ENCODE results near the gene SKA1. TPM values are rescaled to one million over a fixed set of nuclear protein-coding genes. Genes with fewer than 3 reads are reported as not detected.
"Not testable (repeated sequence)": the region's sequence is repeated elsewhere in the genome, so short reads cannot be mapped to it uniquely, and the experiment has no call there.

Gene SKA1
- total and polyA plus RNA-seq, 7 experiments from 2014 or later: 0.16 to 24.8 (median 0.41) TPM; not detected in 1

DNA sequence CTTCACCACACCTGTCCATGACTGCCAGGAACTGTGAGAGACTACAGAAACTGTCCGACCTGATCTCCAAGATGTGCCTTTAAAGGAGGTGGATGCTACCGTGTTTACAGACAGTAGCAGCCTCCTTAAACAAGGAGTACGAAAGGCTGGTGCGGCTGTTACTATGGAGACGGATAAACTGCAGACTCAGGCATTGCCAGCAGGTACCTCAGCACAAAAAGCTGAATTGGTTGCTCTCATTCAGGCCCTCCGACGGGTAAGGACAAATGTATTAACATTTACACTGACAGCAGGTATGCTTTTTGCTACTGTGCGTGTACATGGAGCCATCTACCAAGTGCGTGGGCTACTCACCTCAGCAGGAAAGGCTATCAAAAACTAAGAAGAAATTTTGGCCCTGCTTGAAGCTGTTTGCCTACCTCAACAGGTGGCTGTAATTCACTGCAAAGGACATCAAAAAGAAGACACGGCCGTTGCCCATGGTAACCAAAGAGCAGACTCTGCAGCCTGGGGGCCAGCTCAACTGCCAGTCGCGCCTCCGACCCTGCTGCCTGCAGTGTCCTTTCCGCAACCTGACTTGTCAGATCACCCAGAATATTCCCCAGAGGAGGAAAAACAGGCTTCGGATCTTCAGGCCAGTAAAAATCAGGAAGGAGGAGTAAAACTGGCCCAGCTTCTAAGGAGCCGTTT lies 30.9 kb downstream of the SKA1 start:
- Histone ChIP-seq H3K27me3 (ENCODE audit: control insufficient read depth in 2 of 2, insufficient read depth in 2 of 2, low read length in 2 of 2) (peaks cover 0 to 4% of the 10 kb centered on the region in 2 donors), H3K9me3 (ENCODE audit: control insufficient read depth in 2 of 3, low read length in 3 of 3) (no peaks in the 10 kb centered on the region), H3K4me3 (ENCODE audit: low read length) (no peak overlapping the region), H3K4me1 (ENCODE audit: control insufficient read depth in 2 of 2, insufficient read depth in 2 of 2, low read length in 2 of 2) (no peaks in the 10 kb centered on the region), H3K27ac (ENCODE audit: low read depth, low read length) (no peak overlapping the region), H3K36me3 (ENCODE audit: control insufficient read depth in 2 of 3, insufficient read depth in 3 of 3, low read length in 3 of 3) (no peaks in the 10 kb centered on the region)
- peaks cover 0 to 6% (median 0%) of the 10 kb centered on the region in 11 donors for H3K9me3 Mint-ChIP-seq
- no peak overlapping the region for H3K27ac Mint-ChIP-seq
- H3K27me3 Mint-ChIP-seq: peaks cover 57 to 79% (median 61%) of the 10 kb centered on the region in 5 donors
- H3K4me3 Mint-ChIP-seq: no peak overlapping the region
- intact Hi-C loops (cut with micrococcal nuclease): no loop called here
- no peaks in the 10 kb centered on the region for H3K36me3 Mint-ChIP-seq
- no peaks in the 10 kb centered on the region for H3K4me1 Mint-ChIP-seq
- DNase-seq: no peak
- no peak for ATAC-seq
- CTCF ChIA-PET: no interaction called here
- POLR2A ChIA-PET: no interaction called here

DNA sequence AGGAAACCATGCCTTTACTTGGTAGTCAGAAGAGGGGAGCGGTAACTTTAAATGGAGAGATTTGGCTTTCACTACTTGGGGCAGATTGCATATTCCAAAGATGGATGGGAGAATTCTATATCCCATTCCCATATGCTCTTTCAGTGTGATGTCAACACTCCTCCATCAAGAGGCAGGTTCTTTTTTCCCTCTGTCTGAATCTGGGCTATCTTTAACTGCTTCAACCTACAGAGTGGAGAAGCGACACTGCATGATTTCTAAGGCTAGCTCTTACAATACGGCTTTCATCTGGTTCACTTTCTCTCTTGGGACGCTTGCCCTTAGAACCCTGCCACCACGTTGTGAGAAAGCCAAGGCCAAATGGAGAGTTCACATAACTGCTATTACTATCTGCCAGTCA lies 34.4 kb downstream of the SKA1 start:
- no peaks in the 10 kb centered on the region for H3K36me3 Mint-ChIP-seq

DNA sequence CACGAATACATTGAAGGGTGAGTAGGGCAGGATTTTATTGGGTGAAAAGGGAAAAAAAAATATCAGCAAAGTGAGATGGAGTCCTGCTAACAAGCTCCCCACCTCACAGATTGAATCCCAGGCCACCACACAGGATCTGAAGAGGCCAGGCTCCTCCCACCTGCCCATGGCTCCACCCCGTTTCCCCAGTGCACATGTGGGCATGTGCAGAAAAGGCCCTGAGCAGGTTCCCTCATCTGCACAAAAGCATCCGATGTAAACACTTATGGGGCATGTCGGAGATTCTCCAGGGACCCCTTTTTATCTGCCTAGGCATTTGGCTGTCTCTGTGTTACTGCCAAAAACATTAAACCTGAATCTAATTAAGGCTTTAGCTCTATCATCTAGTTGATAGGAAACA lies 35.2 kb downstream of the SKA1 start:
- no peaks in the 10 kb centered on the region for H3K9me3 Mint-ChIP-seq
- H3K27ac ChIP-seq (ENCODE audit: low read depth, low read length): no peak overlapping the region
- H3K4me3 Mint-ChIP-seq: no peak overlapping the region
- no peak overlapping the region for H3K27ac Mint-ChIP-seq
- no peak overlapping the region for H3K4me3 ChIP-seq (ENCODE audit: low read length)
- no peaks in the 10 kb centered on the region for H3K4me1 ChIP-seq (ENCODE audit: control insufficient read depth in 2 of 2, insufficient read depth in 2 of 2, low read length in 2 of 2)
- H3K27me3 Mint-ChIP-seq: peaks cover 26 to 53% (median 42%) of the 10 kb centered on the region in 5 donors
- no peaks in the 10 kb centered on the region for H3K27me3 ChIP-seq (ENCODE audit: control insufficient read depth in 2 of 2, insufficient read depth in 2 of 2, low read length in 2 of 2)
- CTCF ChIA-PET: no interaction called here
- H3K9me3 ChIP-seq (ENCODE audit: control insufficient read depth in 2 of 3, low read length in 3 of 3): no peaks in the 10 kb centered on the region
- ATAC-seq: no peak
- POLR2A ChIA-PET: no interaction called here
- intact Hi-C loops (cut with micrococcal nuclease): no loop called here
- no peak for DNase-seq
- no peaks in the 10 kb centered on the region for H3K36me3 ChIP-seq (ENCODE audit: control insufficient read depth in 2 of 3, insufficient read depth in 3 of 3, low read length in 3 of 3)
- no peaks in the 10 kb centered on the region for H3K4me1 Mint-ChIP-seq
- no peaks in the 10 kb centered on the region for H3K36me3 Mint-ChIP-seq

More for the DNA sequence above, 34.4 kb downstream of the SKA1 start:
- intact Hi-C loops (cut with micrococcal nuclease): no loop called here
- H3K4me1 Mint-ChIP-seq: no peaks in the 10 kb centered on the region
- POLR2A ChIA-PET: no interaction called here
- no peak overlapping the region for H3K4me3 Mint-ChIP-seq
- Histone ChIP-seq H3K9me3 (ENCODE audit: control insufficient read depth in 2 of 3, low read length in 3 of 3) (no peaks in the 10 kb centered on the region), H3K27me3 (ENCODE audit: control insufficient read depth in 2 of 2, insufficient read depth in 2 of 2, low read length in 2 of 2) (no peaks in the 10 kb centered on the region), H3K27ac (ENCODE audit: low read depth, low read length) (no peak overlapping the region), H3K4me3 (ENCODE audit: low read length) (no peak overlapping the region), H3K4me1 (ENCODE audit: control insufficient read depth in 2 of 2, insufficient read depth in 2 of 2, low read length in 2 of 2) (no peaks in the 10 kb centered on the region), H3K36me3 (ENCODE audit: control insufficient read depth in 2 of 3, insufficient read depth in 3 of 3, low read length in 3 of 3) (no peaks in the 10 kb centered on the region)
- CTCF ChIA-PET: no interaction called here
- DNase-seq (no peak), ATAC-seq (no peak)
- peaks cover 33 to 61% (median 49%) of the 10 kb centered on the region in 5 donors for H3K27me3 Mint-ChIP-seq
- no peaks in the 10 kb centered on the region for H3K9me3 Mint-ChIP-seq
- no peak overlapping the region for H3K27ac Mint-ChIP-seq

DNA sequence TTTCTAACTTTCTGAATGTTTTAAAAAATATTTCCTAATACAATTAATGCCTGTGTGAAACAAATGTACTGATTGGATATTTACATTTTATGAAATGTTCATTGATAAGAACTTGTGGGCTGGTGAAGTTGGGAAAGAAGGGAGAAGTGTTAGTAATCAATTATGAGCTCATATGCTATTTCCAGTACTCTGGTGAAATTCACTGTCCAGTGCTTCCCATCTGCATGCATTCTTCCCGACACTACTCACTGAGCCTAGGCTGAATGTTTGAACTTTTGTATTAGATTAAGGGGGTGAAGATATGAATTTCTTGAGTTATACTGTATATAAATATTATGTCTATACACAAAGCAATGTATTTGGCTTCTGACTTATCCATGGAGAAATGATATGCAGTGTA lies 36.0 kb downstream of the SKA1 start:
- Mint-ChIP-seq H3K27me3 (peaks cover 24 to 51% (median 43%) of the 10 kb centered on the region in 5 donors), H3K27ac (no peak overlapping the region), H3K4me3 (no peak overlapping the region), H3K9me3 (no peaks in the 10 kb centered on the region), H3K4me1 (no peaks in the 10 kb centered on the region), H3K36me3 (no peaks in the 10 kb centered on the region)
- no peak overlapping the region for H3K27ac ChIP-seq (ENCODE audit: low read depth, low read length)
- intact Hi-C loops (cut with micrococcal nuclease): no loop called here
- ATAC-seq (no peak), DNase-seq (no peak)
- no peaks in the 10 kb centered on the region for H3K4me1 ChIP-seq (ENCODE audit: control insufficient read depth in 2 of 2, insufficient read depth in 2 of 2, low read length in 2 of 2)
- ChIA-PET POLR2A (no interaction called here), CTCF (no interaction called here)
- H3K36me3 ChIP-seq (ENCODE audit: control insufficient read depth in 2 of 3, insufficient read depth in 3 of 3, low read length in 3 of 3): no peaks in the 10 kb centered on the region
- no peak overlapping the region for H3K4me3 ChIP-seq (ENCODE audit: low read length)
- H3K9me3 ChIP-seq (ENCODE audit: control insufficient read depth in 2 of 3, low read length in 3 of 3): no peaks in the 10 kb centered on the region
- no peaks in the 10 kb centered on the region for H3K27me3 ChIP-seq (ENCODE audit: control insufficient read depth in 2 of 2, insufficient read depth in 2 of 2, low read length in 2 of 2)

DNA sequence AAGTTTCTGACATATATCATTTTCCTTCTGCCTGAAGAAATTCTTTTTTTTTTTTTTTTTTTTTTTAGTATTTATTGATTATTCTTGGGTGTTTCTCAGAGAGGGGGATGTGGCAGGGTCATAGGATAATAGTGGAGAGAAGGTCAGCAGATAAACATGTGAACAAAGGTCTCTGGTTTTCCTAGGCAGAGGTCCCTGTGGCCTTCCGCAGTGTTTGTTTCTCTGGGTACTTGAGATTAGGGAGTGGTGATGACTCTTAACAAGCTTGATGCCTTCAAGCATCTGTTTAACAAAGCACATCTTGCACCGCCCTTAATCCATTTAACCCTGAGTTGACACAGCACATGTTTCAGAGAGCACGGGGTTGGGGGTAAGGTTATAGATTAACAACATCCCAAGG lies 42.0 kb downstream of the SKA1 start:
- POLR2A ChIA-PET; H3K27me3 ChIP-seq (ENCODE audit: control insufficient read depth in 2 of 2, insufficient read depth in 2 of 2, low read length in 2 of 2); H3K4me1 Mint-ChIP-seq; H3K9me3 ChIP-seq (ENCODE audit: control insufficient read depth in 2 of 3, low read length in 3 of 3); H3K27ac ChIP-seq (ENCODE audit: low read depth, low read length); CTCF ChIA-PET; H3K36me3 ChIP-seq (ENCODE audit: control insufficient read depth in 2 of 3, insufficient read depth in 3 of 3, low read length in 3 of 3); intact Hi-C loops (cut with micrococcal nuclease); H3K4me3 ChIP-seq (ENCODE audit: low read length); H3K4me1 ChIP-seq (ENCODE audit: control insufficient read depth in 2 of 2, insufficient read depth in 2 of 2, low read length in 2 of 2); H3K36me3 Mint-ChIP-seq; H3K27ac Mint-ChIP-seq; ATAC-seq; DNase-seq; H3K4me3 Mint-ChIP-seq: not testable (repeated sequence)
- Mint-ChIP-seq H3K27me3 (peaks cover 9 to 32% (median 22%) of the 10 kb centered on the region in 5 donors), H3K9me3 (peaks cover 0 to 27% (median 7%) of the 10 kb centered on the region in 11 donors)

DNA sequence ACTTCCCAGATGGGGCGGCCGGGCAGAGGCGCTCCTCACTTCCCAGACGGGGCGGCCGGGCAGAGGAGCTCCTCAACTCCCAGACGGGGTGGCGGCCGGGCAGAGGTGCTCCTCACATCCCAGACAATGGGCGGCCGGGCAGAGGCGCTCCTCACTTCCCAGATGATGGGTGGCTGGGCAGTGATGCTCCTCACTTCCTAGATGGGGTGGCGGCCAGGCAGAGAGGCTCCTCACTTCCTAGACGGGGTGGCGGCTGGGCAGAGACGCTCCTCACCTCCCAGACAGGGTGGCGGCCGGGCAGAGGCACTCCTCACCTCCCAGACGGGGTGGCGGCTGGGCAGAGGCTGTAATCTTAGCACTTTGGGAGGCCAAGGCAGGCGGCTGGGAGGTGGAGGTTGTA lies 42.9 kb downstream of the SKA1 start:
- H3K4me3 ChIP-seq (ENCODE audit: low read length); DNase-seq; POLR2A ChIA-PET; H3K9me3 ChIP-seq (ENCODE audit: control insufficient read depth in 2 of 3, low read length in 3 of 3); H3K4me1 ChIP-seq (ENCODE audit: control insufficient read depth in 2 of 2, insufficient read depth in 2 of 2, low read length in 2 of 2); intact Hi-C loops (cut with micrococcal nuclease); H3K36me3 Mint-ChIP-seq; H3K27ac ChIP-seq (ENCODE audit: low read depth, low read length); CTCF ChIA-PET; H3K4me1 Mint-ChIP-seq; H3K36me3 ChIP-seq (ENCODE audit: control insufficient read depth in 2 of 3, insufficient read depth in 3 of 3, low read length in 3 of 3); ATAC-seq; H3K4me3 Mint-ChIP-seq; H3K27ac Mint-ChIP-seq; H3K27me3 ChIP-seq (ENCODE audit: control insufficient read depth in 2 of 2, insufficient read depth in 2 of 2, low read length in 2 of 2): not testable (repeated sequence)
- peaks cover 7 to 26% (median 22%) of the 10 kb centered on the region in 5 donors for H3K27me3 Mint-ChIP-seq
- H3K9me3 Mint-ChIP-seq: peaks cover 0 to 27% (median 7%) of the 10 kb centered on the region in 11 donors

DNA sequence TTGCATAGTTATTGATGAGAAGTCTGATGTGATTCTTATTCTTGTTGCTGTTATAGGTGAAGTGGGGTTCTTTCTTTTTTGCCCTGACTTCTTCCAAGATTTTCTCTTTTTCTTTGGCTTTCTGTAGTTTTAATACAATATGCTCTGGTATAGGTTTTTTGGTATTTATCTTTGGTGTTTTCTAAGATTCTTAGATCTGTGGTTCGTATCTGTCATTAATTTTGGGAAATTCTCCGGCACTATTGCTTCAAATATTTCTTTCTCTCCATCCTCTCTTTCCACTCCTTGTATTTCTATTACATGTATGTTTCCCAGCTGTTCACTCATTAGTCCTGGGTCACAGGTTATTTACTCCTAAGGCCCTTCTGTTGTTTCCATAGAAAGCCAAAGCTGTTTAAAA lies 43.8 kb downstream of the SKA1 start:
- Mint-ChIP-seq H3K4me1 (no peaks in the 10 kb centered on the region), H3K27ac (no peak overlapping the region), H3K4me3 (no peak overlapping the region), H3K9me3 (peaks cover 0 to 34% (median 7%) of the 10 kb centered on the region in 11 donors), H3K27me3 (peaks cover 6 to 31% (median 28%) of the 10 kb centered on the region in 5 donors), H3K36me3 (peaks cover 0 to 9% (median 0%) of the 10 kb centered on the region in 5 donors)
- intact Hi-C loops (cut with micrococcal nuclease): no loop called here
- H3K4me3 ChIP-seq (ENCODE audit: low read length): no peak overlapping the region
- ChIA-PET CTCF (no interaction called here), POLR2A (no interaction called here)
- H3K9me3 ChIP-seq (ENCODE audit: control insufficient read depth in 2 of 3, low read length in 3 of 3): no peaks in the 10 kb centered on the region
- DNase-seq (no peak), ATAC-seq (no peak)
- H3K4me1 ChIP-seq (ENCODE audit: control insufficient read depth in 2 of 2, insufficient read depth in 2 of 2, low read length in 2 of 2): no peaks in the 10 kb centered on the region
- no peaks in the 10 kb centered on the region for H3K36me3 ChIP-seq (ENCODE audit: control insufficient read depth in 2 of 3, insufficient read depth in 3 of 3, low read length in 3 of 3)
- H3K27me3 ChIP-seq (ENCODE audit: control insufficient read depth in 2 of 2, insufficient read depth in 2 of 2, low read length in 2 of 2): no peaks in the 10 kb centered on the region
- no peak overlapping the region for H3K27ac ChIP-seq (ENCODE audit: low read depth, low read length)

All from naive thymus-derived CD4-positive, alpha-beta T cell (primary cell).